Medulla oblongata (tissue), 1 donor: ENCODE measurements around the gene TCF12.
A peak's percentile ranks its signal among the peaks of the same experiment; 100 is the strongest.

ENCODE experiments used
- DNase-seq: peaks from one replicate; pipeline ENCODE4 v3.0.0-alpha.2; 2015; ENCODE audit errors: extremely low spot score

TCF12 gene

DNA sequence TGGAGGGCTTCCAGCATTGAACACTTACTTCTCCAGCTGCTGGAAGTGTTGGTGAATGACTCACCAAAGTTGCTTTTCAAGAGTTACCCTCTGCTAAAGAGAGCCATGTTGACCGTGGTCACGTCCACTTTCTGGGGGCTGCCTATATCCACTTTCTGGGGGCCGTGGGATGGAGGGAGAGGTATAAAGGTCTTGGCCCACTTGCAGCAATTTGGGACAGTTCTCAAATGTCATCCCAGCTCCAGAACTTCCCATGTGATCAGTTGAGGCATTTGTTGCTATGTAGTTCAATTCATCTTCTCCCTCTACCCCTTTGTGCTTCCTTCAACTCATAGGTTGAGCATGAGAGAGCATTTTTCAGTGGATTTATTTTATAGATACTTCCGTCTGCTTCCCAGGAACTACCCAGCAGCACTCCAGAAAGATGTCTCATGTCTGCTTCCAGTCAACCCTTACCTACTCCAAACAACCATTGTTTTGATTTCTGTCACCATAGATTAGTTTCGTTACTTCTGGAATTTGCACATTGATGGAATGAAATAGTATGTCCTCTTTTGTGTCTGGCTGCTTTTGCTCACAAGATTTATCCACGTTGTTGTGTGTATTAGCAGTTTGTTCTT, 130.6 kb downstream of the TCF12 start:
- DNase-seq: no peak

DNA sequence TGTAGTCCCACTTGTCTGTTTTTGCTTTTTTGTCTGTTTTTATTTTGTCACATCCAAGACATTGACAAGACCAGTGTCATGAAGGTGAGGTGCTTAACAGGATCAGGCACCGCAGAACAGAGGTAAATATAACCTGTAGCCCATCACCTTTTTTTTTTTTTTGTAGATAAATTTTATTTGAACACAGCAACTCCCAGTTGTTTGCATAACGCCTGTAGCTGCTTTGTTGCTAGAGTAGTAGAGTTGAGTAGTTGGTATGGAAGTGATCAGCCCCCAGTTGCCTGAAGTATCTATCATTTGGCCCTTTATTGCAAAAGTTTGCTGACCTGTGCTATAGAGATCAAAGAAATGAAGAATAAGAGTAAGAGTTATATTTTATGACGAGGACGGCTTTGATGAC, 135.0 kb downstream of the TCF12 start:
- no peak for DNase-seq

DNA sequence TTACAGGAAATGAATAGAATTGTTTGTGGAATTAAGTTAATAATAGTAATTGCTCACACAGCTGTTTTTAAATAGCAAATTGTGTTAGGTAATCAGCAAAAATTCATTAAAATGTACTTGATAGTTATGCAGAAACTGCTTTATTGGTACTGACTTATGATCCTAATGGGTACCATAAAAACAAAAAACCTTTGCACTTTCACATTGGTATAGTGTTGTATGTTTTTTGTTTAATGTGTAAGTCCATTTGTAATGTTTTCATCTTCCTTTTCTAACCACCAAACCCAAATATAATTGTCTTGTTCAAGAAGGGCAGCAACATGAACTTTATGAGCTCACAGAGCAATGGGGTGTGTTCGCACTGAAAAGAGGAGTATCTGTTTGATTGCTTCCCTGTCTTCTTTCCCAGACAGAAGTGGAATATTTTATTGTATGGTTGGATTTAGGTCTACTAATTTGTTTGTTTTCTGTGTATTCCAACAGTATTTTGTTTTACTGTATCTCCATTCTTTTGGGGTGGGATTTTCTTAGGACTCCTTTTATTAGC, 135.8 kb downstream of the TCF12 start:
- no peak for DNase-seq

DNA sequence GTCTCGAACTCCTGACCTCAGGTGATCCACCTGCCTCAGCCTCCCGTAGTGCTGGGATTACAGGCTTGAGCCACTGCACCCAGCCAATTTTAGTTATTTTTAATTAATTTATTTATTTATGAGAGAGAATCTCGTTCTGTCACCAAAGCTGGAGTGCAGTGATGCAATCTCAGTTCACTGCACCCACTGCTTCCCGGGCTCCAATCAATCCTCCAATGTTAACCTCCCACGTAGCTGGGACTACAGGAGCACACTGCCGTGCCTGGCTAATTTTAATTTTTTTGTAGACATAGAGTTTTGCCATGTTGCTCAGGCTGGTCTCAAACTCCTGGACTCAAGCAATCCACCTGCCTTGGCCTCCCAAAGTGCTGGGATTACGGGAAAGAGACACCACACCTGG, 137.9 kb downstream of the TCF12 start:
- DNase-seq: no peak

DNA sequence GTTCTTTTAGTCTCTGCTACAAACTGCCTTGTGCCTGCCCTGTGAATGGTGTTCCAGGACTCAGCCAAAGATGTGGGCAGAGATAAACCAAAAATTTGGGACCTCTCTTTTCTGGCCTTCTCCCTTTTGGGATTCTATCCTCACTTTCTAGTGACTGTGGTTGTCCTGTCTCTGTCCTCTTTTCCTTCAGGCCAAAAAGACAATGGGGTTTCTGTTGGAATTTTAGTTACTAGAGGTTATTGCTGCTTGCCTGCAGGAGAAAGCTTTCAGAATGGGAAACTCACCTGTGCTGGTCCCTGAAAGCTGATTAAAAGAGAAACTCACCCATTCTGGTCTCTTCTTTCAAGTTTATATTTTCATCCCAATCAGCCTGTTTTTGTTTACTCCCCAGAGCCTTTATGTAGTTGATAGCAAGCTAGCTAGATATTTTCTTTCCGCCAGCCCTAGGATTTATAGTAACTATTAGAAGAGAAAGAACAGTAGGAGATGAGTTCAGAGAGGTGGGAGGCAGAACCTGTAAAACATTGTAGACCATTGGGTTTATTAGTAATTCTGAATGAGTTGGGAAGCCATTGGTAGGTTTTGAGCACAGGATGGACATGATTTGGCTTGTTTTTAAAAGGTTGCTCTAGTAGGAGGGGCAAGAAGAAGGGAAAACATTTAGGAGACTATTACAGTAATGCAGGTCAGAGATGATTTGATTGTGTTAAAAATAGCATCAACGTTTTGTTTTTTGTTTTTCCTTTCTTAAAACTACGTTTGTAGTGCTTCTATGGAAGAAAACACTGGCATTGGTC, 138.9 kb downstream of the TCF12 start:
- DNase-seq: no peak

DNA sequence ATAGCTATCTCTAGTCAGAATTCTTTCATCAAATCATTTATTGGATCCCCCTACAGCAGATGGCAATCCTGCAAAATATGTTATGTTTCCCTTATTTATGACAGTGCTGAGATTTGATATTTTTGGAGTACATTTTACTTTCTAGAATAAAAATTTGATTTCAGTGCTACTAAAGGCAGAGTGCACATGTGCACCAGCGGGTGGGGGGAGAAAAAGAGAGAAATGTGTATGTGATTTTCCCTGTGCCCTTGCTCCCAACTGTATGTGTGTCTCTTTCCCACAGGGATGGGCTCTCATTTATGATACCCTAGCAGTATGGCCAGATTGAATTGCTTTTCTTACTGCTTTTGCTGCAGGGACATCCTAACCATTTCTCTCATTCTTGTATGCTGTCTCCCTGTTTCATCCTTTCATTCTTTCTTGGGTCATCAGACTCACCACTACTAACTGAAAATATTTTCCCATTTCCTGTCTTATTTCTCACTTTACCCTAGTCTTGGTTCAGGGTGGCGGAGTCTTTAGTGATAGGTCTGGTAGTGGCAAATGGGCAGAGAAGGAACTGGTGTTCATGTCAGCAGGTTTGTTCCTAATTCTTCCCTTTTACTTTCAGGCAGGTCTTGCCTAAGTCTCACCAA, 140.7 kb downstream of the TCF12 start:
- DNase-seq: no peak

DNA sequence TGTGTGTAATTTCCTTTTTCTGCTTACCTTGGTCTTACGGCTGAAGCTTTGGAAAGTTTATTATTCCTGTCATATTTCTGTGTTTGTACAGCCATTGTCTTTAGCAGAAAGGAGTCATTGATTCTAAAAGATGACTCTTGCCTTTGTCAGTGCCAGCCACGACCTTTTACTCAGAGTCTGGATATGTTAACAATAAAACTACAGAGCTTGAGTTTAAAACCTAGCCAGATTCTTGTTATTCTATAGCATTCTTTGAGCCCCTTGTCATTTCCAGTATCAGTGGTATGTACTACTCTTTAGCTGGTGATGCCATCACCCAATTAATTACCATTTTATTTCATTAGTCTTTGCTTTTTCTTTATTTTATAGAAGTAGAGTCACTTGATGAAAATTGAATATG, 142.4 kb downstream of the TCF12 start:
- peak; percentile 85 for DNase-seq

DNA sequence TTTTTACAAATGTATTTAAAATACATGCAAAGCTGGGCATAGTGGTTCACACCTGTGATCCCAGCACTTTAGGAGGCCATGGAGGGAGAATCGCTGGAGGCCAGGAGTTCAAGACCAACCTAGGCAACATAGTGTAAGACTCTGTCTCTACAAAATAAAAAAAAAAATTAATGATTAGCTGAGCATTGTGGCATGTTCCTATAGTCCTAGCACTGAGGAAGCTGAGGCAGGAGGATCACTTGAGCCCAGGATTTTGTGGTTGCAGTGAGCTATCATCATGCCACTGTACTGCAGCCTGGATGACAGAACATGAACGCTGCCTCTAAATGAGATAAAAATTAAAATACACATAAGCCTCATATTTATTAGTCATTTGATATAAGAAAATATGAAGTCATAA, 142.8 kb downstream of the TCF12 start:
- DNase-seq: no peak

DNA sequence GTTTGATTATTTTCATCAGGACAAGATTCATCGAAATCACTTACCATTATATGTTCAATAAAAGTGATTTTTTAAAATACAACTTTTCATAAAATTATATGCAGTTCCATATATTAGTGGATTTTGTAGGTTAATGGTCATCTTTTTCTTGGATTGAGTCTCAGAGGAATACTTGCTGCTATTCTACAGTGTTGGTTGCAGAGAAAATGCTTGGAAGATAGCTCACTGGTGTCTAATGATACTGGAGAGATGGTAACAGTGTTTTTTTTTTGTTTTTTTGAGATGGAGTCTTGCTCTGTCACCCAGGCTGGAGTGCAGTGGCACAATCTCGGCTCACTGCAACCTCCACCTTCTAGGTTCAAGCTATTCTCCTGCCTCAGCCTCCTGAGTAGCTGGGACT, 143.3 kb downstream of the TCF12 start:
- no peak for DNase-seq

DNA sequence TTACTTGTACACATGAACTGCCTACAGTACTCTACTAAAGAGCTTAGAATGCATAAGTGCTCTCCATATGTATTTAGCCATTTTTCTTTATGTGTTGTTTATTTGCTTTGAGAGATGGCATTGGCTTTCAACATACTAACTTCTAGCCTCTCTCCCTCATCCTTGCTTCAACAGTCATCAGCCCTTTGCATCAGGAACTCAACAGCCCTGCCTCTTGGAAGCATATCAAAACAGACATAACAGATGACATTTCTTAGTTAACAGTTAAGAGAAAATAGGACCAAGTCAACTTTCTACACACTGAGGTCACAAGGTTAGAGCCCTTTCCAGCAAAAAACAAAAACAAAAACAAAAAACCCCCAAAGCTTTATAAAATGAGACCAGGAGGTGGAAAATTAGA, 145.6 kb downstream of the TCF12 start:
- no peak for DNase-seq

DNA sequence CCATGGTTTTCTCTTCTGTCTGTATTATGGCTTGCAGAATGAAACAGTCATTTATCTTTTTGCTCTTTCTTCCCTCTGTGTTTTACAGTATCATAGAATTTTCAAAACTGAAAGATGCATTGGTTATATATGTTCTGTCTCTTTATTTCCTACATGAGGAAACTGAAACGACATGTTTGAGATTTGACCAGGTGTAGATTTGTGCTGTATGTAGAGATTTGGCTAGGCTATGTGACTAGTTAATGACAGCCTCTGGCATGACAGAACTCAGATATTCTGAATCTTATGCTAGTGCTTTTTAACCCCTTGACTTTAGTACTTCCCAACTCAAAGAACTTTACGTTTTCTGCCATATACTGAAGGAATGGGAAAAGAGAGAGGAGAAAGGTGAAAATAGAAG, 151.0 kb downstream of the TCF12 start:
- no peak for DNase-seq

DNA sequence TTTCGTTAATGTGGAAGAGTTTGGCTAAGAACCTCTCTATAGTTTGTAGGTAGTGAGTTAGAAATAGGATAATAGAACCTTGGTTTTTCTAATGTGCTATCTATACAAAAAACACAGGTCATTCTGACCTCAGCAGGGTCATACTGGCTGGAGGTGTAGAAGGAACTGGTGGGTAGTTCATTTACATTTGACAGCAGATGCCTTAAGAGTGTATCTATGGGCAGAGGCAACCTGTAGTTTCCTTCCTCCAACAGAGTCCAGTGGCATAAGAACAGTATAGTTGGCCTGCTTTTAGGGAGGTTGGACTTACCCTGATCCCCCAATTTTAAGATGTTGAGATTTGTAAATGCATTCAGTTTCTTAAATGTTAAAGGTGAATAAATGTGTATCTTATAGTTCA, 152.2 kb downstream of the TCF12 start:
- DNase-seq: no peak

DNA sequence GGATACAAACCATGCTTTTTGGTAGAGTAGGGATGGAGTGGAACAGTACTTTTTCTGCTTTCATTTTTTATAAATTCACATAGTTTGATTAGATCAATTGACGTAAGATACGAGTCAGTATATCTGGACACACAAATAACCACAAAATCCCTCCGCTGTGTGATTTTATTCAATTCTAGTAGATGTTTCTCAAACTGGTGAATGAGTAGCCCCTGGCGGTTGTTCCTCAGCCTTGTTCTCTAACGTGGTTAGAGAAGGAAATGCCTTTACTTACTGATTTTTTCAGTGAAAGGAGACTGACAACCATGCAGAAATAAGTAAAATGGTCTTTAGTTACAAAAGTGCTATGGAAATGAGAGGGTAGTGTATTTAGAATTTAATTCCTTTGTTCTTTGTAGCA, 161.0 kb downstream of the TCF12 start:
- DNase-seq: peak; percentile 82

DNA sequence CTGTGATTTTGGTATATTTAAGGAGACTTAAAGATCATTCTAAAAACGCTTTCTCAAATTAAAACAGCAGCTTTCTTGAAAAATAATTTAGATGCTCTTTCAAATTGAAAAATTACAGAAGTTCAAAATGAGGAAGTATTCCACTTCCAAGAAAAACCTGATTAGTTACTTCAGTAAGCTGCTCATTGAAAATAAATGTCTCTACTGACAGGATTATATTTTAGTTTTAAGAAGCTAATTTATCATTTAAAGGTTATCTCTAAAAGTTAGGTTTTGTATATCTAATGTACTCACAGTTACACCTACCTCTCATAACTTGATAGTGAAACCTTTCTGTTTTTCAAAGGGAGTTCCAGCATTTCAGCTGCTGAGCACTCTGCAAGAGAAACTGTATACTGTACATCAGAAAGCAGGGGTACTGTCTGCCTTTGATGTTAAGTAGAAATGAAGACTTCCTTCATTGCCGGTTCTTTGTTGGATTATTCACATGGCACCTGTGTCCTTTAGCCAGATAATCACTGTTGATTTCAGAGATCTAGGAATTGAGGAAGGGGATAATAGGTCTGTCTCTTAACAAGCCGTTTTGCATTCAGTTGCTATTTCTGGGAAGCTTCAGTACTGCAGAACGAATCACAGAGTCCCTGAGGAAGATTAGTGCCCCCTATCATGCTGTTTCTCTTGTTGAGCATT, 161.6 kb downstream of the TCF12 start:
- DNase-seq: peak; percentile 55

DNA sequence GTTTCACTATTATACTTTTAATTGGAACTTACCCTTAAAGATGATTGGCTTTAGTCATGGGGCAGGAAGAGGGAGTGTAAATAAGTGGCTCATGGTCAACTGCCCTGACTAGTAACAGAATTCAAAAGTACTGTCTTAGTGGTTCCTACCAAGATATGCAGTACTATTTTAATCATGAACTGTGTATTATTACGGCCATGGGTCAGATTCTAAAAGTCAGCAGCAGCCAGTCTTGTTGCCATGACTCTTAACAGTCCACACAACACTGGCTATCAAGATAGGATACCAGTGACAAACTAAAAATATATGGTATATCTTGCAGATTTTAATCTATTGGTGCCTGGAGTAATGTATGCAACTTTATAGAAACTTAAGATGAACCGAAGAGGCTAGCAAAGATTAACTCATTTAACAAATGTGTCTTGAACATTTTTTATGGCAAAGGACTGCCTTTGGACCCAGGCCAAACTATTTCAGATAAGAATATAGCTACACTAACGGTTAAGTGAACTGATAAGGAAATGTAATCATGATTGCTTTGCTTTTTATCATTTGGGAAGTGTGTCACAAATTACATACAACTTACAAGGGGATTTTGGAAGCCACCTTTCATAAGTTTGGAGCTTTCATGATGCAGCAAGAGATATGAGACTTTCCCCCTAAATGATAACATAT, 163.7 kb downstream of the TCF12 start:
- DNase-seq: no peak

DNA sequence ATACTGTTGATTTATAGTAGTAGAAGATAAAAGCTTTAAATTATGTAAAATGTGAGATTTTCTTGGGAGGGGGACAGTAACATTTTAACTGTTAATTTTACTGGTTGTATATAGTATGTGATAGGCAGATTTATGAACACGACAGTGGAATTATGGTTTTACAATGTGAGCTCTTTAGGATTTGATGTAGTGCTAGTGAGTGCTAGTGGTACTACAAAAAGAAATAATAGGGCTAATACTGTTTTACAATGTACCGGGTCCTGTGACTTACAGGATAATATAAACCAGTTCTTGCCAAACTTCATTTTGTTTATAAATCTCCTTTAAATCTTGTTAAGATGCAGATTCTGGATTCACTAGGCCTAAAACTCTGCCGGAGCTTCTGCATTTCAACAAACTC, 165.7 kb downstream of the TCF12 start:
- DNase-seq: no peak

DNA sequence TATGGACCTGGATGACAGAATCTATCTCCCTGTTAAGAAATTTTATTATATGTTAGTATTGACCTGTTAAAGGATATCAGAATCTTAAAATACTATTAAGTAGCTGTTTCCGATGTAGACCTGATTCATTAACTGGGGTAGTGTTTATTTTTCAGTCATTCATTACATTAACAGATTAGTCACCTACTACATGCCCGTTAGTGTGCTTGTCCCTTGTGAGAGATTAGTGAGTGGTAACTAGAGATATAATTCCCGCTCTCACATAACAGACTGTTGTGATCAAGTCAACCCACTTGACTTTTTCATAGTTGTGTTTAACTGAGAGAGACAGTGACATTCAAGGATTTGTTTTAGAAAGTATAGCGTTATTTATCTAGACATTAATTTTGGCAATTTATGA, 166.8 kb downstream of the TCF12 start:
- no peak for DNase-seq

DNA sequence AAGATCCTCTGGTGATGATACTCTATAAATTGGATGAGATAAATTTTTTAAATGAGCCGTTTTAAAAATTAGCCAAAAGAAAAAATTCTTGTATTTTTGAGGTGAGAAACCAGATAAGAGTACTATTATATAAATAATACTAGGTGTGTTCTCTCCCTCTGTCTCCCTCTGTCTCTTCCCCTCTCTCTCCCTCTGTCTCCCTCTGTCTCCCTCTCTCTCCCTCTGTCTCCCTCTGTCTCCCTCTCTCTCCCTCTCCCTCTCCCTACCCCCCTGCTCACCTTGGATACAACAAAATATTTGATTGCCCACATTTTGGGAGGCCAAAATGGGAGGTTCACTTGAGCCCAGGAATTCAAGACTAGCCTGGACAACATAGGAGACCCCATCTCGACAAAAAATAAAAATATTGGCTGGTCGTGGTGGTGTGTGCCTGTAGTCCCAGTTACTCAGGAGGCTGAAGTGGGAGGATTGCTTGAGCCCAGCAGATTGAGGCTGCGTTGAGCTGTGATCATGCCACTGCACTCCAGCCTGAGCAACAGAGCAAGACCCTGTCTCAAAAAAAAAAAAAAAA, 168.5 kb downstream of the TCF12 start:
- no peak for DNase-seq

DNA sequence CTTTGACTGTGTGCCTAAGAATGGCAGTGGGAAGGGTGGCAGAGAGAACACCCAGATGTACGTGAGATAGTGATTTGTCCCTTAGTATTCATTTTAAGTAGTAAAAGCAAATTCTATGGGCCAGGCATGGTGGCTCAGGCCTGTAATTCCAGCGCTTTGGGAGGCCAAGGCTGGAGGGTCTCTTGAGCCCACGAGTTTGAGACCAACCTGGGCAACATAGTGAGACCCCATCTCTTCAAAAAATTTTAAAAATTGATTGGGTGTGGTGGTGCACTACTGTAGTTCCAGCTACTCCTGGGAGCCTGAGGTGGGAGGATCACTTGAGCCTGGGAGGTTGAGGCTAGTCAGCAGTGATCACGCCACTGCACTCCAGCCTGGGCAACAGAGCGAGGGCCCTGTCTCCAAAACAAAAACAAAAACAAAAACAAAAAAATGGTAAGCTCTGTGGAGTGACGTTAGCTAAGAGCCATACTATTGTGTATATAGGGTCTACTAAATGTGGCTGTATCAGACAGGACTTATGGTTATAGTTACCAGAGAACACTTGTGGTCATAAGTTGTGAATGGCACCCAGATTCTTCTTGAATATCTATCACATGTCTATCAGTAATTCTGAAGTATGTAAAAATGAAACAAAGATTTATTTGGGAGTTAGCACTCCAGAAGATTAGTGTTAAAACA, 171.5 kb downstream of the TCF12 start:
- DNase-seq: no peak

DNA sequence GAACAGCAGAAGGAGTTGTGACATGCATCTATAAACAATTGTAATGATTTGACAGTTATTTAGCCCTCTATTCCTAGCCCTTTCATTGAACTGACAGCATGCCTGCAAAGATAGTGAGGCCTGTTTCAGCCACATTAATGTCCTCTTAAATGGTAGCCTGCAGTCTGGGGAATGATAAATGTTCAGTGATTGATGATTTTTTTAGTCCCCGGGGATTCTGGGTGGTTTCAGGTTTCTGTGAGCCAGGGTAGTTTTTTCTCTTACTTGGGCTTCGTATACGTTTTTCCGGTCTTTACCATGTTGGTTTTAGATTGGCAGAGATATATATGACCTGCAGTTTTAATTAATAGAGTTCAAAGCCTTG, 172.0 kb downstream of the TCF12 start:
- no peak for DNase-seq

DNA sequence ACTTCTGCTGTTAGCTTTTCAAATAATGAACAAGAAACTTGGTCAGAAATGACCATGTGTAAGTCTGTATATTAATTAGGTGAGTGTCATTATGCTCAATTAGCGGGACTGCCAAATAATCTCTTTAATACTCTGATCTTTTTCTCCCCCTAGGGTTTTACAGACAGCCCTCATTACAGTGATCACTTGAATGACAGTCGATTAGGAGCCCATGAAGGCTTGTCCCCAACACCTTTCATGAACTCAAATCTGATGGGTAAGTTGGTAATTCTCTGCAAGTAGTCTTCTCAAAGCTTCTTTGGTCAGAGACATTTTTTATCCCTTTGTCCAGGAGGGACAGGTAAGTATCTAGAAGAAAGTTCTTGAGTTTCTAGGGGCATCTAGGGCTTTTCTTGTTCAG, 173.2 kb downstream of the TCF12 start:
- DNase-seq: no peak
